SU-DHL-6 (cell line): Measurements from ENCODE around the gene DTNBP1.

Source experiments
- H2AFZ ChIP-seq: fragments of 200-600 bp; sonication (generic); 2 replicates; pipeline ENCODE4 v1.6.1; 2014; ENCODE audit warnings: low read depth, mild to moderate bottlenecking, moderate library complexity, mixed read lengths, antibody characterized with exemption, low read length; ENCODE audit not compliant: severe bottlenecking
- H3F3A ChIP-seq: fragments of 200-600 bp; shearing (Covaris generic); 2 replicates; pipeline ENCODE4 v1.6.0; 2016; ENCODE audit warnings: antibody characterized with exemption, mild to moderate bottlenecking; ENCODE audit not compliant: insufficient read depth
- H3K27ac ChIP-seq: fragments of 200-600 bp; sonication (generic); 2 replicates; pipeline ENCODE4 v1.5.1; 2016; ENCODE audit warnings: low read depth, mild to moderate bottlenecking, low read length, moderate library complexity, mixed read lengths
- H3K27me3 ChIP-seq: fragments of 200-600 bp; sonication (generic), shearing (Covaris generic); 2 replicates; pipeline ENCODE4 v1.6.0; 2014; ENCODE audit warnings: mild to moderate bottlenecking, low read length
- H3K36me3 ChIP-seq: fragments of 200-600 bp; sonication (generic); 2 replicates; pipeline ENCODE4 v1.6.1; 2014; ENCODE audit warnings: mild to moderate bottlenecking, low read length, mixed read lengths
- H3K4me2 ChIP-seq: fragments of 300-600, 200-600 bp; shearing (Covaris generic), sonication (generic); 2 replicates; pipeline ENCODE4 v1.6.0; 2014; ENCODE audit warnings: low read length, low read depth, mild to moderate bottlenecking; ENCODE audit not compliant: poor library complexity, severe bottlenecking
- H3K4me3 ChIP-seq: fragments of 200-600 bp; sonication (generic); 2 replicates; pipeline ENCODE4 v1.5.1; 2014; ENCODE audit warnings: antibody characterized with exemption, low read length, mild to moderate bottlenecking, mixed read lengths; ENCODE audit not compliant: insufficient read depth, poor library complexity, severe bottlenecking
- H3K79me2 ChIP-seq: fragments of 200-600 bp; sonication (generic); 2 replicates; pipeline ENCODE4 v1.6.1; 2014; ENCODE audit warnings: mild to moderate bottlenecking, low read length, moderate library complexity; ENCODE audit not compliant: insufficient read depth
- H3K9ac ChIP-seq: fragments of 200-600 bp; sonication (generic); 2 replicates; pipeline ENCODE4 v1.7.0; 2014; ENCODE audit warnings: mild to moderate bottlenecking, low read length
- H3K9me2 ChIP-seq: fragments of 200-600 bp; sonication (generic); replicated peaks from 2 replicates; pipeline ENCODE4 v1.6.1; 2014; ENCODE audit warnings: low read length; ENCODE audit not compliant: insufficient read depth
- H3K9me3 ChIP-seq: fragments of 200-600 bp; sonication (generic); 2 replicates; pipeline ENCODE4 v1.6.1; 2014; ENCODE audit warnings: low read length, mixed read lengths; ENCODE audit not compliant: insufficient read depth
- H4K20me1 ChIP-seq: fragments of 200-600 bp; sonication (generic); 2 replicates; pipeline ENCODE4 v1.6.1; 2014; ENCODE audit warnings: low read depth, mild to moderate bottlenecking, antibody characterized with exemption, low read length, moderate library complexity, mixed read lengths
- CTCF ChIP-seq: fragments of 200-600 bp; sonication (generic); IDR thresholded peaks from one replicate; pipeline ENCODE4 v1.5.1; 2017; ENCODE audit warnings: antibody characterized with exemption, mild to moderate bottlenecking, low read length, moderate library complexity; ENCODE audit not compliant: insufficient read depth, poor library complexity, severe bottlenecking
- EZH2phosphoT487 ChIP-seq: fragments of 200-600 bp; sonication (generic), shearing (Covaris generic); conservative IDR thresholded peaks from 2 replicates; pipeline ENCODE4 v1.6.1; 2018; ENCODE audit warnings: mild to moderate bottlenecking, antibody characterized with exemption, low read length, moderate library complexity, mixed read lengths

DTNBP1 gene

GRCh38 chr6:15553736-15554294 is 109.0 kb downstream of the DTNBP1 start:
- Histone ChIP-seq H3K36me3 (no peaks in the 10 kb centered on the region), H3K27me3 (no peaks in the 10 kb centered on the region), H3K4me3 (no peak overlapping the region), H3K9me2 (no peaks in the 10 kb centered on the region), H3K79me2 (peaks cover 84% of the 10 kb centered on the region), H2AFZ (no peak overlapping the region), H3K9ac (no peak overlapping the region), H3K9me3 (no peaks in the 10 kb centered on the region), H3F3A (0 out of 2 replicates have a peak, but pooled peaks cover 4% of the 10 kb centered on the region), H3K4me2 (no peak overlapping the region), H4K20me1 (peaks cover 13% of the 10 kb centered on the region; the same call in 1 of the 2 replicates), H3K27ac (no peak overlapping the region)
- TF ChIP-seq CTCF, result no peak
- no peak for TF ChIP-seq EZH2phosphoT487

GRCh38 chr6:15553031-15553430 is 109.8 kb downstream of the DTNBP1 start:
- TF ChIP-seq EZH2phosphoT487, result no peak
- no peak for TF ChIP-seq CTCF
- Histone ChIP-seq H3K4me3 (no peak overlapping the region), H3K9ac (no peak overlapping the region), H3K79me2 (peaks cover 89% of the 10 kb centered on the region), H4K20me1 (peaks cover 8% of the 10 kb centered on the region; the same call in 1 of the 2 replicates), H2AFZ (no peak overlapping the region), H3K27ac (no peak overlapping the region), H3K9me3 (no peaks in the 10 kb centered on the region), H3K9me2 (no peaks in the 10 kb centered on the region), H3K36me3 (no peaks in the 10 kb centered on the region; the same call in 1 of the 2 replicates), H3K27me3 (no peaks in the 10 kb centered on the region), H3K4me2 (no peak overlapping the region), H3F3A (0 out of 2 replicates have a peak, but pooled peaks cover 4% of the 10 kb centered on the region)

- no peaks in the 10 kb centered on the region for H3K9me2 ChIP-seq
- peaks cover 92% of the 10 kb centered on the region for H3K79me2 ChIP-seq
- H3K4me2 ChIP-seq, result no peak overlapping the region
- no peak overlapping the region for H3K9ac ChIP-seq
- H3K27ac ChIP-seq, result no peak overlapping the region
- H3K36me3 ChIP-seq, result no peaks in the 10 kb centered on the region; the same call in 1 of the 2 replicates
- H2AFZ ChIP-seq, result no peak overlapping the region
- no peak for TF ChIP-seq EZH2phosphoT487
- TF ChIP-seq CTCF, result no peak
- no peaks in the 10 kb centered on the region for H3K9me3 ChIP-seq
- 0 out of 2 replicates have a peak, but pooled peaks cover 1% of the 10 kb centered on the region for H4K20me1 ChIP-seq
- no peak overlapping the region for H3K4me3 ChIP-seq
- 0 out of 2 replicates have a peak, but pooled peaks cover 4% of the 10 kb centered on the region for H3F3A ChIP-seq
- no peaks in the 10 kb centered on the region for H3K27me3 ChIP-seq
Measured at GRCh38 chr6:15551798-15552197, 111.0 kb downstream of the DTNBP1 start.
